Activated CD4-positive, alpha-beta T cell treated with anti-CD3 and anti-CD28 coated beads for 36 hours (primary cell): ENCODE results near the gene SMIM26. TPM values are rescaled to one million over a fixed set of nuclear protein-coding genes. Genes with fewer than 3 reads are reported as not detected.
A peak's percentile ranks its signal among the peaks of the same experiment; 100 is the strongest.

Experiments
- ATAC-seq: fragments of 200-7000 bp; cut with Tn5 transposase; one replicate; pipeline ENCODE4 v1.10.0; 2021; ENCODE audit warnings: mild to moderate bottlenecking, moderate library complexity
- CTCF ChIA-PET: fragments of 350-600 bp; sonication (Branson Sonifier 250); formaldehyde crosslinking; loops from one replicate; lab custom pipeline; 2021; ENCODE audit warnings: antibody characterized with exemption; lab: Charles Lee
- POLR2A ChIA-PET: fragments of 350-600 bp; sonication (Branson Sonifier 250); formaldehyde crosslinking; loops from one replicate; lab custom pipeline; 2021; ENCODE audit warnings: antibody characterized with exemption, inconsistent platforms; lab: Charles Lee
- DNase-seq: peaks from one replicate; pipeline ENCODE4 v3.0.0-alpha.2; 2020
- H3K27ac Mint-ChIP-seq: one replicate; pipeline ENCODE4 v1.8.0; 2021; ENCODE audit warnings: mixed read lengths
- H3K27me3 Mint-ChIP-seq: one replicate; pipeline ENCODE4 v1.8.0; 2021; ENCODE audit warnings: mixed read lengths
- H3K36me3 Mint-ChIP-seq: one replicate; pipeline ENCODE4 v1.8.0; 2021; ENCODE audit warnings: low read depth, mixed read lengths
- H3K4me1 Mint-ChIP-seq: one replicate; pipeline ENCODE4 v1.8.0; 2021; ENCODE audit warnings: mixed read lengths
- H3K4me3 Mint-ChIP-seq: one replicate; pipeline ENCODE4 v1.8.0; 2021; ENCODE audit warnings: mild to moderate bottlenecking, moderate library complexity, mixed read lengths
- H3K9me3 Mint-ChIP-seq: one replicate; pipeline ENCODE4 v1.8.0; 2021; ENCODE audit warnings: low read depth, mixed read lengths
- intact Hi-C, 2 experiments: fragments of 100-400 bp; cut with DNase I in 1 of 2; cut with micrococcal nuclease in 1 of 2; formaldehyde crosslinking; loops; one replicate each; pipeline versions ENCODE4 v1.14.2 to v1.15.1; 2022 to 2024; cut with DNase I, micrococcal nuclease
- total RNA-seq, 2 experiments: library from RNA; stranded (reverse); gene quantifications; one replicate each; pipeline ENCODE4 v1.2.3, GENCODE V29; 2021

Gene SMIM26
- total RNA-seq, 2 experiments from 2014 or later, result 64.4 to 66.2 TPM

- H3K27me3 Mint-ChIP-seq, result no peaks in the 10 kb centered on the region
- peaks cover 52% of the 10 kb centered on the region for H3K36me3 Mint-ChIP-seq
- H3K9me3 Mint-ChIP-seq, result no peaks in the 10 kb centered on the region
- no peak overlapping the region for H3K4me3 Mint-ChIP-seq
- ChIA-PET POLR2A (no interaction called here), CTCF (no interaction called here)
- ATAC-seq (no peak), DNase-seq (no peak)
- intact Hi-C loops, result no loop called here
- no peak overlapping the region for H3K27ac Mint-ChIP-seq
- H3K4me1 Mint-ChIP-seq, result no peaks in the 10 kb centered on the region
These were observed 29.6 kb upstream of the SMIM26 start for GRCh38 chr20:18537651-18538050.

DNA sequence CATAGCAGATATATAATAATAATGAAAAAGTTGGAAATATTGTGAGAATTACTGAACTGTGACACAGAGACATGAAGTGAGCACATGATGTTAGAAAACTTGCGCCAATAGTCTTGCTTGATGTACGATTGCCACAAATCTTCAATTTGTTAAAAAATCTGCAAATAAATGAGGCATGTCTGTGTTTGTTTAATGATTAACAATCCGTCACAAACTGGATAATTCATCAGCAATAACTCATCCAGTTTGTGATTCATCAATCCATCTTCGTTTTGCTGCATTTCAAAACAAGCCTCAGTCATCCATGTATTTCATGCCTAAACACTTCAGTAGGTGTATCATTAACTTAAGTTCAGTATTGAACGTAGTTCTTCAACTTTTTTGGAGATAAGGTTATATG lies 25.5 kb upstream of the SMIM26 start:
- Mint-ChIP-seq H3K4me1 (no peaks in the 10 kb centered on the region), H3K9me3 (no peaks in the 10 kb centered on the region), H3K27ac (no peak overlapping the region), H3K27me3 (no peaks in the 10 kb centered on the region), H3K4me3 (no peak overlapping the region), H3K36me3 (peaks cover 48% of the 10 kb centered on the region)
- POLR2A ChIA-PET, result no interaction called here
- no peak for DNase-seq
- CTCF ChIA-PET, result no interaction called here
- no peak for ATAC-seq
- intact Hi-C loops, result no loop called here

GRCh38 chr20:18543216-18543615 lies 24.0 kb upstream of the SMIM26 start:
- no peaks in the 10 kb centered on the region for H3K9me3 Mint-ChIP-seq
- H3K27ac Mint-ChIP-seq, result peak overlapping the region; percentile 33
- no peak overlapping the region for H3K4me3 Mint-ChIP-seq
- POLR2A ChIA-PET, result no interaction called here
- CTCF ChIA-PET, result no interaction called here
- no peak for DNase-seq
- H3K36me3 Mint-ChIP-seq, result peaks cover 42% of the 10 kb centered on the region
- intact Hi-C loops, result no loop called here
- ATAC-seq, result no peak
- H3K27me3 Mint-ChIP-seq, result no peaks in the 10 kb centered on the region
- H3K4me1 Mint-ChIP-seq, result no peaks in the 10 kb centered on the region

- intact Hi-C loops, result no loop called here
- peak overlapping the region; percentile 2 for H3K27ac Mint-ChIP-seq
- ATAC-seq, result no peak
- CTCF ChIA-PET, result no interaction called here
- no peaks in the 10 kb centered on the region for H3K27me3 Mint-ChIP-seq
- H3K9me3 Mint-ChIP-seq, result no peaks in the 10 kb centered on the region
- H3K4me1 Mint-ChIP-seq, result no peaks in the 10 kb centered on the region
- H3K4me3 Mint-ChIP-seq, result no peak overlapping the region
- POLR2A ChIA-PET, result no interaction called here
- peaks cover 46% of the 10 kb centered on the region for H3K36me3 Mint-ChIP-seq
- DNase-seq, result no peak
These were observed 23.3 kb upstream of the SMIM26 start for GRCh38 chr20:18543932-18544331.

GRCh38 chr20:18545566-18545965 lies 21.7 kb upstream of the SMIM26 start:
- CTCF ChIA-PET, result interaction anchor here (1.2 kb wide), 1 partner anchor 38 kb away, joined by 3 read pairs; the partner anchor contains the start of gene SEC23B
- ATAC-seq (no peak), DNase-seq (no peak)
- H3K9me3 Mint-ChIP-seq, result no peaks in the 10 kb centered on the region
- H3K27me3 Mint-ChIP-seq, result no peaks in the 10 kb centered on the region
- H3K4me3 Mint-ChIP-seq, result no peak overlapping the region
- H3K4me1 Mint-ChIP-seq, result no peaks in the 10 kb centered on the region
- peaks cover 43% of the 10 kb centered on the region for H3K36me3 Mint-ChIP-seq
- no peak overlapping the region for H3K27ac Mint-ChIP-seq
- intact Hi-C loops, result no loop called here
- POLR2A ChIA-PET, result no interaction called here

DNA sequence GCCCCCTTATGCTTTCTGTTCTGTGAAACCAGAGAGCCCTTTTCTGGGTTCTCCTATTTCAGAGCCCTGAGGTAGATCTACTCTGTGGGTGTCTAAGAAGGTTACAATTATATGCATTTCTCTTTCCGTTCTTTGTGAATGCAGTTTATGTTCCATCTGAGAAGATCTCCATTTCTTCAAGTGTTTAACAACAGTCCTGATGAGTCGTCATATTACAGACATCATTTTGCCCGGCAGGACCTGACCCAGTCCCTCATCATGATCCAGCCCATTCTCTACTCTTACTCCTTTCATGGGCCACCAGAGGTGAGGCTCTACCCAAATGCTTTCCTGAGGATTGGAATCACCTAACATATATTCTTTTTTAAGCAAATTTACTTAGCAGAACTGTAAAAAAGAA lies 18.8 kb upstream of the SMIM26 start:
- Mint-ChIP-seq H3K27ac (no peak overlapping the region), H3K27me3 (no peaks in the 10 kb centered on the region), H3K36me3 (peaks cover 31% of the 10 kb centered on the region), H3K9me3 (no peaks in the 10 kb centered on the region), H3K4me1 (no peaks in the 10 kb centered on the region), H3K4me3 (no peak overlapping the region)
- ChIA-PET CTCF (interaction anchor here (0.6 kb wide), 1 partner anchor 40 kb away, joined by 3 read pairs; no protein-coding TSS in a partner anchor), POLR2A (no interaction called here)
- intact Hi-C loops, result no loop called here
- ATAC-seq, result no peak
- no peak for DNase-seq

GRCh38 chr20:18553746-18554145 lies 13.5 kb upstream of the SMIM26 start:
- no peaks in the 10 kb centered on the region for H3K4me1 Mint-ChIP-seq
- DNase-seq (no peak), ATAC-seq (no peak)
- ChIA-PET CTCF (no interaction called here), POLR2A (no interaction called here)
- H3K4me3 Mint-ChIP-seq, result no peak overlapping the region
- H3K36me3 Mint-ChIP-seq, result peaks cover 39% of the 10 kb centered on the region
- no peaks in the 10 kb centered on the region for H3K9me3 Mint-ChIP-seq
- H3K27me3 Mint-ChIP-seq, result no peaks in the 10 kb centered on the region
- H3K27ac Mint-ChIP-seq, result no peak overlapping the region
- intact Hi-C loops, result no loop called here

GRCh38 chr20:18567739-18568091 lies 483 bp downstream of the SMIM26 start:
- H3K36me3 Mint-ChIP-seq, result peaks cover 25% of the 10 kb centered on the region
- no peak for ATAC-seq
- H3K9me3 Mint-ChIP-seq, result no peaks in the 10 kb centered on the region
- DNase-seq, result no peak
- H3K27me3 Mint-ChIP-seq, result no peaks in the 10 kb centered on the region
- CTCF ChIA-PET, result interaction anchor here (2.0 kb wide), 1 partner anchor 60 kb away, joined by 7 read pairs; the partner anchor contains the start of gene SEC23B
- intact Hi-C loops, result loop anchor here (1.0 to 10.0 kb wide), 15 partner anchors 20 to 1993 kb away; partner anchors contain the start of genes DZANK1 (in 2 of the 2), POLR3F (in 2 of the 2), SEC23B (in 2 of the 2) and SNX5 (in 2 of the 2)
- peak overlapping the region; percentile 92 for H3K27ac Mint-ChIP-seq
- POLR2A ChIA-PET, result no interaction called here
- H3K4me3 Mint-ChIP-seq, result peak overlapping the region; percentile 98
- peaks cover 17% of the 10 kb centered on the region for H3K4me1 Mint-ChIP-seq

DNA sequence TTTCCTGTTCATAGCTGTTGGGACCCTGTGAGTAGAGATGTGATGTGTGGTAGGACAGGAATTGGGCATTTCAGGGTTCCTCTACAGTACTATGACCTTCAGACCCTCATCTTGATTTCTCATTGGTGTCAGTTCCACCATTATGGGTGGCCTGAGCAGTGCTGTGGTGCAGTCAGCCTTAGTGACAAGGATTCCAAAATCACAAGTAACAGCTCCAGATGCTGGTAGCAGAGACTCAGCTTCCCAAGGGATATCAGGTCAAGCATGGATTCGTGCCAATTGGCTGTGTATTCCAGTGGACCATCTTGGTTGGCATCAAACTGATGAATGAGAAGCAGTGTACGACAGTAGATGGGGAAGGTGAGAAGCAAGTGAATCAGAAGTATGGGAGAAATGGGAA lies 3.8 kb downstream of the SMIM26 start:
- no peaks in the 10 kb centered on the region for H3K27me3 Mint-ChIP-seq
- ATAC-seq, result no peak
- ChIA-PET POLR2A (no interaction called here), CTCF (no interaction called here)
- no peaks in the 10 kb centered on the region for H3K9me3 Mint-ChIP-seq
- intact Hi-C loops, result no loop called here
- H3K4me1 Mint-ChIP-seq, result peaks cover 17% of the 10 kb centered on the region
- peaks cover 21% of the 10 kb centered on the region for H3K36me3 Mint-ChIP-seq
- peak overlapping the region; percentile 6 for H3K27ac Mint-ChIP-seq
- no peak overlapping the region for H3K4me3 Mint-ChIP-seq
- DNase-seq, result no peak

DNA sequence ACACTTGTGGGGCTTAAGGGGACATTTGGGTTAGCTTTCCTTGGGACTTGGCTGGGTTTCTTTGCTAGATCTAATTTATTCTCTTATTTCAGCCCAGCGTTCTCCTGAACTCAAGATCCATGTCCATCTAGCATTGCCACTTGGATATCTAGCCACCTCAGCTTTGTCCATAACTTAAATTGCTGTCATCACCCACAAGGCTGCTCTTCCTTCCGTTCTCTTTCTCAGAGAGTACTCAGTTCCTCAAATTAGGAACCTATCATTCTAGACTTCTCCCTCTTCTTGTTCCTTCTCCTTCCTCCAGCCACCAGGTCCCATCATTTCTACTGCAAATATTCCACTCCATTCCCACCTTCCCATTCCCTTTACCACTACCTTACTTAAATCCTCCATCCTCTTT lies 4.3 kb downstream of the SMIM26 start:
- Mint-ChIP-seq H3K36me3 (peaks cover 21% of the 10 kb centered on the region), H3K9me3 (no peaks in the 10 kb centered on the region), H3K27ac (no peak overlapping the region), H3K4me1 (peaks cover 14% of the 10 kb centered on the region), H3K4me3 (no peak overlapping the region), H3K27me3 (no peaks in the 10 kb centered on the region)
- DNase-seq (no peak), ATAC-seq (no peak)
- CTCF ChIA-PET, result interaction anchor here (1.2 kb wide), 1 partner anchor 12 kb away, joined by 3 read pairs; no protein-coding TSS in a partner anchor
- POLR2A ChIA-PET, result no interaction called here
- intact Hi-C loops, result no loop called here

DNA sequence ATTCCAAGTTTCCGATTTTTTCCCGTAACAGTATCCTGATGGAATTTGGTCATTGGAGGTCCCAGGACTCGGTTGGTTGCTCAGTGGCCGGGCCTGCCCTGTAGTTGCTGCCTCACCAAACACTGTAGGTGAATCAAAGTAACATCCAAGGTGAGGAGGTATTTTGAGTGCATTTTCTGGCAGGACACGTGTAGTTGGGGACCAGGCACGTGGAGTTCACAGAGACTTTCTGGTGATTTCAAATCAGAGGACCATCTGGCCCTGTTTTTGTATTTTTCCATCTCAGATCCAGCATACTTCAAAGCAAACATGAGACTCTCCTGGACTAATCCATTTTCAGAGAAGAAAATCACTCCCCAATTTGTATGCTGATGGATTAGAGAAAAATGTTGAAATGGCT lies 10.7 kb downstream of the SMIM26 start:
- H3K36me3 Mint-ChIP-seq, result no peaks in the 10 kb centered on the region
- no peaks in the 10 kb centered on the region for H3K9me3 Mint-ChIP-seq
- intact Hi-C loops, result no loop called here
- no peak overlapping the region for H3K27ac Mint-ChIP-seq
- H3K27me3 Mint-ChIP-seq, result no peaks in the 10 kb centered on the region
- no peak for ATAC-seq
- H3K4me3 Mint-ChIP-seq, result no peak overlapping the region
- no peak for DNase-seq
- peaks cover 7% of the 10 kb centered on the region for H3K4me1 Mint-ChIP-seq
- ChIA-PET CTCF (no interaction called here), POLR2A (no interaction called here)

DNA sequence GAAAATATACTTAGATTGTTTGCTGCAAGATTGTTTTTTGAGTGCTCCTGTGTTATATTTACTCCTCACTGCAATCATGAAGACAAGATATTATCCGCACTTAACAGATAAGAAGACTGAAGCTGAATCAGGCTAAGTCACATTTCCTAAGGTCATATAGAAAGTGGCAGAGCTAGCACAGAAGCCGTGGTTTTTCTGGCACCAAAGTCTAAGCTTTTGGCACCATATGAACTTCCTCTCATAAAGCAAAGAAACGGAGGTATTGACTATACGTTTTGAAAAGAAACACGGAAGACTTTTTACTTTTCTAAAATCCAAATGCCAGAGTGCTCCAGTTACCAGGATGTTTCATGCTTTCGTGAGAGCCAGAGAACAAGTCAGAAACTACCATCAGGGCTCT lies 11.3 kb downstream of the SMIM26 start:
- Mint-ChIP-seq H3K4me1 (peaks cover 7% of the 10 kb centered on the region), H3K27me3 (no peaks in the 10 kb centered on the region), H3K4me3 (no peak overlapping the region), H3K9me3 (no peaks in the 10 kb centered on the region), H3K27ac (no peak overlapping the region), H3K36me3 (no peaks in the 10 kb centered on the region)
- DNase-seq (no peak), ATAC-seq (peak; percentile 42)
- ChIA-PET CTCF (no interaction called here), POLR2A (no interaction called here)
- intact Hi-C loops, result no loop called here
